ENCODE measurements around the gene FIBCD1.

The FIBCD1 gene

GRCh38 chr9:130980526-130980925 lies 41.5 kb upstream of the FIBCD1 start:
- no peaks in the 10 kb centered on the region for H3K4me1 Mint-ChIP-seq (ENCODE audit: low read depth)
- H3K4me3 Mint-ChIP-seq, result no peak overlapping the region
- no peaks in the 10 kb centered on the region for H3K27me3 Mint-ChIP-seq (ENCODE audit: low read depth)
- H3K9me3 Mint-ChIP-seq, result no peaks in the 10 kb centered on the region
- H3K36me3 Mint-ChIP-seq (ENCODE audit: low read depth), result no peaks in the 10 kb centered on the region
- H3K27ac Mint-ChIP-seq, result no peak overlapping the region

GRCh38 chr9:130979591-130980385 lies 40.7 kb upstream of the FIBCD1 start:
- Mint-ChIP-seq H3K9me3 (no peaks in the 10 kb centered on the region), H3K27me3 (ENCODE audit: low read depth) (no peaks in the 10 kb centered on the region), H3K4me3 (no peak overlapping the region), H3K27ac (no peak overlapping the region), H3K36me3 (ENCODE audit: low read depth) (no peaks in the 10 kb centered on the region), H3K4me1 (ENCODE audit: low read depth) (no peaks in the 10 kb centered on the region)

GRCh38 chr9:130977811-130978221 lies 38.8 kb upstream of the FIBCD1 start:
- H3K4me3 Mint-ChIP-seq, result no peak overlapping the region
- no peaks in the 10 kb centered on the region for H3K36me3 Mint-ChIP-seq (ENCODE audit: low read depth)
- H3K27me3 Mint-ChIP-seq (ENCODE audit: low read depth), result no peaks in the 10 kb centered on the region
- H3K27ac Mint-ChIP-seq, result no peak overlapping the region
- H3K9me3 Mint-ChIP-seq, result no peaks in the 10 kb centered on the region
- H3K4me1 Mint-ChIP-seq (ENCODE audit: low read depth), result no peaks in the 10 kb centered on the region

GRCh38 chr9:130975932-130976841 lies 37.1 kb upstream of the FIBCD1 start:
- Mint-ChIP-seq H3K4me3 (no peak overlapping the region), H3K9me3 (no peaks in the 10 kb centered on the region), H3K4me1 (ENCODE audit: low read depth) (no peaks in the 10 kb centered on the region), H3K36me3 (ENCODE audit: low read depth) (no peaks in the 10 kb centered on the region), H3K27ac (no peak overlapping the region), H3K27me3 (ENCODE audit: low read depth) (no peaks in the 10 kb centered on the region)

- no peak overlapping the region for H3K27ac Mint-ChIP-seq
- H3K36me3 Mint-ChIP-seq (ENCODE audit: low read depth), result no peaks in the 10 kb centered on the region
- no peak overlapping the region for H3K4me3 Mint-ChIP-seq
- no peaks in the 10 kb centered on the region for H3K4me1 Mint-ChIP-seq (ENCODE audit: low read depth)
- no peaks in the 10 kb centered on the region for H3K9me3 Mint-ChIP-seq
- no peaks in the 10 kb centered on the region for H3K27me3 Mint-ChIP-seq (ENCODE audit: low read depth)
Measured at GRCh38 chr9:130975156-130975555, 36.1 kb upstream of the FIBCD1 start.

- H3K27ac Mint-ChIP-seq, result no peak overlapping the region
- no peaks in the 10 kb centered on the region for H3K36me3 Mint-ChIP-seq (ENCODE audit: low read depth)
- H3K4me1 Mint-ChIP-seq (ENCODE audit: low read depth), result no peaks in the 10 kb centered on the region
- H3K9me3 Mint-ChIP-seq, result no peaks in the 10 kb centered on the region
- no peak overlapping the region for H3K4me3 Mint-ChIP-seq
- H3K27me3 Mint-ChIP-seq (ENCODE audit: low read depth), result no peaks in the 10 kb centered on the region
Measured at GRCh38 chr9:130974697-130975096, 35.6 kb upstream of the FIBCD1 start.

- H3K4me3 Mint-ChIP-seq, result no peak overlapping the region
- H3K27me3 Mint-ChIP-seq (ENCODE audit: low read depth), result no peaks in the 10 kb centered on the region
- H3K9me3 Mint-ChIP-seq, result no peaks in the 10 kb centered on the region
- H3K4me1 Mint-ChIP-seq (ENCODE audit: low read depth), result no peaks in the 10 kb centered on the region
- H3K27ac Mint-ChIP-seq, result no peak overlapping the region
- no peaks in the 10 kb centered on the region for H3K36me3 Mint-ChIP-seq (ENCODE audit: low read depth)
Measured at GRCh38 chr9:130973686-130974281, 34.7 kb upstream of the FIBCD1 start.

- Mint-ChIP-seq H3K4me3 (no peak overlapping the region), H3K4me1 (ENCODE audit: low read depth) (no peaks in the 10 kb centered on the region), H3K27me3 (ENCODE audit: low read depth) (no peaks in the 10 kb centered on the region), H3K27ac (no peak overlapping the region), H3K9me3 (no peaks in the 10 kb centered on the region), H3K36me3 (ENCODE audit: low read depth) (no peaks in the 10 kb centered on the region)
Measured at GRCh38 chr9:130972957-130973685, 34.1 kb upstream of the FIBCD1 start.

GRCh38 chr9:130972277-130972956 lies 33.4 kb upstream of the FIBCD1 start:
- Mint-ChIP-seq H3K9me3 (no peaks in the 10 kb centered on the region), H3K36me3 (ENCODE audit: low read depth) (no peaks in the 10 kb centered on the region), H3K4me1 (ENCODE audit: low read depth) (no peaks in the 10 kb centered on the region), H3K4me3 (no peak overlapping the region), H3K27ac (no peak overlapping the region), H3K27me3 (ENCODE audit: low read depth) (no peaks in the 10 kb centered on the region)

- Mint-ChIP-seq H3K9me3 (no peaks in the 10 kb centered on the region), H3K4me3 (no peak overlapping the region), H3K36me3 (ENCODE audit: low read depth) (no peaks in the 10 kb centered on the region), H3K4me1 (ENCODE audit: low read depth) (no peaks in the 10 kb centered on the region), H3K27ac (no peak overlapping the region), H3K27me3 (ENCODE audit: low read depth) (no peaks in the 10 kb centered on the region)
Measured at GRCh38 chr9:130971294-130971849, 32.3 kb upstream of the FIBCD1 start.

GRCh38 chr9:130970855-130971254 lies 31.8 kb upstream of the FIBCD1 start:
- Mint-ChIP-seq H3K4me3 (no peak overlapping the region), H3K27ac (no peak overlapping the region), H3K36me3 (ENCODE audit: low read depth) (no peaks in the 10 kb centered on the region), H3K4me1 (ENCODE audit: low read depth) (no peaks in the 10 kb centered on the region), H3K9me3 (no peaks in the 10 kb centered on the region), H3K27me3 (ENCODE audit: low read depth) (no peaks in the 10 kb centered on the region)

GRCh38 chr9:130970052-130970451 lies 31.0 kb upstream of the FIBCD1 start:
- H3K27ac Mint-ChIP-seq, result no peak overlapping the region
- no peaks in the 10 kb centered on the region for H3K27me3 Mint-ChIP-seq (ENCODE audit: low read depth)
- H3K9me3 Mint-ChIP-seq, result no peaks in the 10 kb centered on the region
- H3K4me3 Mint-ChIP-seq, result no peak overlapping the region
- no peaks in the 10 kb centered on the region for H3K4me1 Mint-ChIP-seq (ENCODE audit: low read depth)
- H3K36me3 Mint-ChIP-seq (ENCODE audit: low read depth), result no peaks in the 10 kb centered on the region

GRCh38 chr9:130965680-130966079 lies 26.6 kb upstream of the FIBCD1 start:
- Mint-ChIP-seq H3K4me3 (no peak overlapping the region), H3K27ac (no peak overlapping the region), H3K27me3 (ENCODE audit: low read depth) (no peaks in the 10 kb centered on the region), H3K36me3 (ENCODE audit: low read depth) (no peaks in the 10 kb centered on the region), H3K4me1 (ENCODE audit: low read depth) (no peaks in the 10 kb centered on the region), H3K9me3 (no peaks in the 10 kb centered on the region)
